SU-DHL-6 (cell line): Measurements from ENCODE around the gene RNF38.
"Not testable (repeated sequence)": the region's sequence is repeated elsewhere in the genome, so short reads cannot be mapped to it uniquely, and the experiment has no call there.

Experiments
- H2AFZ ChIP-seq: fragments of 200-600 bp; sonication (generic); 2 replicates; pipeline ENCODE4 v1.6.1; 2014; ENCODE audit warnings: low read depth, mild to moderate bottlenecking, moderate library complexity, mixed read lengths, antibody characterized with exemption, low read length; ENCODE audit not compliant: severe bottlenecking
- H3F3A ChIP-seq: fragments of 200-600 bp; shearing (Covaris generic); 2 replicates; pipeline ENCODE4 v1.6.0; 2016; ENCODE audit warnings: antibody characterized with exemption, mild to moderate bottlenecking; ENCODE audit not compliant: insufficient read depth
- H3K27ac ChIP-seq: fragments of 200-600 bp; sonication (generic); 2 replicates; pipeline ENCODE4 v1.5.1; 2016; ENCODE audit warnings: low read depth, mild to moderate bottlenecking, low read length, moderate library complexity, mixed read lengths
- H3K27me3 ChIP-seq: fragments of 200-600 bp; sonication (generic), shearing (Covaris generic); 2 replicates; pipeline ENCODE4 v1.6.0; 2014; ENCODE audit warnings: mild to moderate bottlenecking, low read length
- H3K36me3 ChIP-seq: fragments of 200-600 bp; sonication (generic); 2 replicates; pipeline ENCODE4 v1.6.1; 2014; ENCODE audit warnings: mild to moderate bottlenecking, low read length, mixed read lengths
- H3K4me2 ChIP-seq: fragments of 300-600, 200-600 bp; shearing (Covaris generic), sonication (generic); 2 replicates; pipeline ENCODE4 v1.6.0; 2014; ENCODE audit warnings: low read length, low read depth, mild to moderate bottlenecking; ENCODE audit not compliant: poor library complexity, severe bottlenecking
- H3K4me3 ChIP-seq: fragments of 200-600 bp; sonication (generic); 2 replicates; pipeline ENCODE4 v1.5.1; 2014; ENCODE audit warnings: antibody characterized with exemption, low read length, mild to moderate bottlenecking, mixed read lengths; ENCODE audit not compliant: insufficient read depth, poor library complexity, severe bottlenecking
- H3K79me2 ChIP-seq: fragments of 200-600 bp; sonication (generic); 2 replicates; pipeline ENCODE4 v1.6.1; 2014; ENCODE audit warnings: mild to moderate bottlenecking, low read length, moderate library complexity; ENCODE audit not compliant: insufficient read depth
- H3K9ac ChIP-seq: fragments of 200-600 bp; sonication (generic); 2 replicates; pipeline ENCODE4 v1.7.0; 2014; ENCODE audit warnings: mild to moderate bottlenecking, low read length
- H3K9me2 ChIP-seq: fragments of 200-600 bp; sonication (generic); replicated peaks from 2 replicates; pipeline ENCODE4 v1.6.1; 2014; ENCODE audit warnings: low read length; ENCODE audit not compliant: insufficient read depth
- H3K9me3 ChIP-seq: fragments of 200-600 bp; sonication (generic); 2 replicates; pipeline ENCODE4 v1.6.1; 2014; ENCODE audit warnings: low read length, mixed read lengths; ENCODE audit not compliant: insufficient read depth
- H4K20me1 ChIP-seq: fragments of 200-600 bp; sonication (generic); 2 replicates; pipeline ENCODE4 v1.6.1; 2014; ENCODE audit warnings: low read depth, mild to moderate bottlenecking, antibody characterized with exemption, low read length, moderate library complexity, mixed read lengths
- CTCF ChIP-seq: fragments of 200-600 bp; sonication (generic); IDR thresholded peaks from one replicate; pipeline ENCODE4 v1.5.1; 2017; ENCODE audit warnings: antibody characterized with exemption, mild to moderate bottlenecking, low read length, moderate library complexity; ENCODE audit not compliant: insufficient read depth, poor library complexity, severe bottlenecking
- EZH2phosphoT487 ChIP-seq: fragments of 200-600 bp; sonication (generic), shearing (Covaris generic); conservative IDR thresholded peaks from 2 replicates; pipeline ENCODE4 v1.6.1; 2018; ENCODE audit warnings: mild to moderate bottlenecking, antibody characterized with exemption, low read length, moderate library complexity, mixed read lengths

The RNF38 gene

GRCh38 chr9:36314740-36315139, 85.3 kb downstream of the RNF38 start:
- no peak overlapping the region for H3K4me3 ChIP-seq
- H3K27me3 ChIP-seq, result no peaks in the 10 kb centered on the region
- H3K9ac ChIP-seq, result no peak overlapping the region
- no peaks in the 10 kb centered on the region for H3K36me3 ChIP-seq
- no peak overlapping the region for H3K4me2 ChIP-seq
- no peaks in the 10 kb centered on the region for H3K9me2 ChIP-seq
- no peaks in the 10 kb centered on the region for H4K20me1 ChIP-seq
- no peaks in the 10 kb centered on the region for H3F3A ChIP-seq
- no peak overlapping the region for H2AFZ ChIP-seq
- H3K79me2 ChIP-seq, result no peaks in the 10 kb centered on the region
- no peak overlapping the region for H3K27ac ChIP-seq
- no peaks in the 10 kb centered on the region for H3K9me3 ChIP-seq
- no peak for TF ChIP-seq CTCF
- no peak for TF ChIP-seq EZH2phosphoT487

GRCh38 chr9:36306471-36307306, 93.4 kb downstream of the RNF38 start:
- no peak overlapping the region for H2AFZ ChIP-seq

GRCh38 chr9:36304366-36304765, 95.7 kb downstream of the RNF38 start:
- not testable (repeated sequence) for H4K20me1 ChIP-seq, H3K4me3 ChIP-seq, H3K9ac ChIP-seq, H3K9me3 ChIP-seq, H3K79me2 ChIP-seq, H3K9me2 ChIP-seq, H3K4me2 ChIP-seq, H3K27me3 ChIP-seq, H3F3A ChIP-seq, H2AFZ ChIP-seq, H3K27ac ChIP-seq, H3K36me3 ChIP-seq

More at GRCh38 chr9:36306471-36307306, 93.4 kb downstream of the RNF38 start:
- H3F3A ChIP-seq, result no peaks in the 10 kb centered on the region
- no peak overlapping the region for H3K27ac ChIP-seq
- no peak overlapping the region for H3K4me3 ChIP-seq
- no peaks in the 10 kb centered on the region for H3K9me3 ChIP-seq
- H3K9ac ChIP-seq, result no peak overlapping the region
- H3K36me3 ChIP-seq, result no peaks in the 10 kb centered on the region
- H3K79me2 ChIP-seq, result no peaks in the 10 kb centered on the region
- no peaks in the 10 kb centered on the region for H3K27me3 ChIP-seq
- no peaks in the 10 kb centered on the region for H3K9me2 ChIP-seq
- H3K4me2 ChIP-seq, result no peak overlapping the region
- no peaks in the 10 kb centered on the region for H4K20me1 ChIP-seq
- TF ChIP-seq CTCF, result no peak
- TF ChIP-seq EZH2phosphoT487, result no peak

GRCh38 chr9:36301227-36301626, 98.8 kb downstream of the RNF38 start:
- Histone ChIP-seq H2AFZ (no peak overlapping the region), H4K20me1 (no peaks in the 10 kb centered on the region), H3K79me2 (no peaks in the 10 kb centered on the region), H3K36me3 (no peaks in the 10 kb centered on the region), H3K9ac (no peak overlapping the region), H3K9me2 (no peaks in the 10 kb centered on the region), H3K4me3 (no peak overlapping the region), H3K9me3 (no peaks in the 10 kb centered on the region), H3F3A (no peaks in the 10 kb centered on the region), H3K27me3 (no peaks in the 10 kb centered on the region), H3K27ac (no peak overlapping the region), H3K4me2 (no peak overlapping the region)
- TF ChIP-seq EZH2phosphoT487 (no peak), CTCF (no peak)
